ENCODE data around the gene CD320.

The CD320 gene

GRCh38 chr19:8261347-8261746 is 46.8 kb downstream of the CD320 start:
- TF ChIP-seq, protein P1, sequence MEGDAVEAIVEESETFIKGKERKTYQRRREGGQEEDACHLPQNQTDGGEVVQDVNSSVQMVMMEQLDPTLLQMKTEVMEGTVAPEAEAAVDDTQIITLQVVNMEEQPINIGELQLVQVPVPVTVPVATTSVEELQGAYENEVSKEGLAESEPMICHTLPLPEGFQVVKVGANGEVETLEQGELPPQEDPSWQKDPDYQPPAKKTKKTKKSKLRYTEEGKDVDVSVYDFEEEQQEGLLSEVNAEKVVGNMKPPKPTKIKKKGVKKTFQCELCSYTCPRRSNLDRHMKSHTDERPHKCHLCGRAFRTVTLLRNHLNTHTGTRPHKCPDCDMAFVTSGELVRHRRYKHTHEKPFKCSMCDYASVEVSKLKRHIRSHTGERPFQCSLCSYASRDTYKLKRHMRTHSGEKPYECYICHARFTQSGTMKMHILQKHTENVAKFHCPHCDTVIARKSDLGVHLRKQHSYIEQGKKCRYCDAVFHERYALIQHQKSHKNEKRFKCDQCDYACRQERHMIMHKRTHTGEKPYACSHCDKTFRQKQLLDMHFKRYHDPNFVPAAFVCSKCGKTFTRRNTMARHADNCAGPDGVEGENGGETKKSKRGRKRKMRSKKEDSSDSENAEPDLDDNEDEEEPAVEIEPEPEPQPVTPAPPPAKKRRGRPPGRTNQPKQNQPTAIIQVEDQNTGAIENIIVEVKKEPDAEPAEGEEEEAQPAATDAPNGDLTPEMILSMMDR (IDR thresholded peaks at IDR 0.05; ENCODE audit: extremely low read depth, missing control alignments): no peak
- DNase-seq (ENCODE audit: low spot score): no peak

DNA sequence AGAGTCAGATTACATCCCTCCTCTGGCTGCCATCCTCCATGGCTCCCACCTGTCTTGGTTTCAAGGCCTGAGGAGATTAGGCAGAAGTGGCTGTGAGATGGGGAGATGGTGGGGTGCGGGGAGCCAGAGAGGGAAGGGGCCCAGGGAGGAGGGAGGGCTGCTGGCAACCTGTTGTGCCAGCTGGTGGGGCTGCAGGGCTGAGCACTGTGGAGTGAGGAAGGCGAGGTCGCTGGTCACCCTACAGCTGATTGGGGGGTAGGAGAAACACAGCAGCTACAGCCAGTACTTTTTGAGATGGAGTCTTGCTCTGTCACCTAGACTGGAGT is 48.3 kb downstream of the CD320 start:
- TF ChIP-seq, protein P1 (IDR thresholded peaks at IDR 0.05; ENCODE audit: extremely low read depth, missing control alignments): no peak
- DNase-seq (ENCODE audit: low spot score): no peak

DNA sequence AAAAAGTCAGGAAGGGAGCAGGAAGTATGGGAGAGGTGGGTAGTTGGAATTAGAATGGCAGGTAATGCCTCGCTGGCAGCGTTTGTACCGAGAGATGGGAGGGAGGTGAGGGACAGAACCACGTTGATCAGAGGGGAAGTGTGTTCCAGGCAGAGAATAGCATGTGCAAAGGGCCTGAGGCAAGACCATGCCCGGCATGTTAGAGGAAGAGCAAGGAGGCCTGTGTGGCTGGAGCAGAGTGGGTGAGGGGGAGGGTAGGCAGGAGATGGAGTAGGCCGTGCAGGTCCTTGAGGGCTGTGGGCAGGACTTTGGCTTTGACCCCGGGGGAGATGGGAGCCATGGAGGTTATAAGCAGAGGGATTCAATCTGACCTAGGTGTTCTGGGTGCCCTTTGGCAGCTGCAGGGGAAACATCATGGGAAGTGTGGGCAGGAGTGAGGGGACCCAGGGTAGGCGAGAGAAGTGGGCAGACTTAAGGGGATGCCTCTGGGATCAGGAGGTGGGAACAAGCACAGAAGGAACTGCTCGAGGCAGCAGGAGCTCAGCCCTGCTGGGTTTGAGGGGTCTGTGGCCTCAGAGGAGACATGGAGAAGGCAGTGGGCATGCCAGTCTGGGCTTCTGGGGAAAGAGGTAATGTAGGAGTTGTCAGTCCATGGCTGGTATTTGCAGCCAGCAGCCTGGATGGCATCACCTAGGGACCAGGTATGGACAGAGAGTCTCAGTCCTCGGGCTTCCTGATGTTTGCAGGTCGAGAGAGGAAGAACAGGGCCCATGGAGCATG is 48.8 kb downstream of the CD320 start:
- TF ChIP-seq, protein P1 (IDR thresholded peaks at IDR 0.05; ENCODE audit: extremely low read depth, missing control alignments): no peak
- DNase-seq (ENCODE audit: low spot score): no peak

- DNase-seq (ENCODE audit: low spot score): no peak
- TF ChIP-seq, protein P1 (IDR thresholded peaks at IDR 0.05; ENCODE audit: extremely low read depth, missing control alignments): no peak
Measured at GRCh38 chr19:8257052-8257443, 51.1 kb downstream of the CD320 start.

DNA sequence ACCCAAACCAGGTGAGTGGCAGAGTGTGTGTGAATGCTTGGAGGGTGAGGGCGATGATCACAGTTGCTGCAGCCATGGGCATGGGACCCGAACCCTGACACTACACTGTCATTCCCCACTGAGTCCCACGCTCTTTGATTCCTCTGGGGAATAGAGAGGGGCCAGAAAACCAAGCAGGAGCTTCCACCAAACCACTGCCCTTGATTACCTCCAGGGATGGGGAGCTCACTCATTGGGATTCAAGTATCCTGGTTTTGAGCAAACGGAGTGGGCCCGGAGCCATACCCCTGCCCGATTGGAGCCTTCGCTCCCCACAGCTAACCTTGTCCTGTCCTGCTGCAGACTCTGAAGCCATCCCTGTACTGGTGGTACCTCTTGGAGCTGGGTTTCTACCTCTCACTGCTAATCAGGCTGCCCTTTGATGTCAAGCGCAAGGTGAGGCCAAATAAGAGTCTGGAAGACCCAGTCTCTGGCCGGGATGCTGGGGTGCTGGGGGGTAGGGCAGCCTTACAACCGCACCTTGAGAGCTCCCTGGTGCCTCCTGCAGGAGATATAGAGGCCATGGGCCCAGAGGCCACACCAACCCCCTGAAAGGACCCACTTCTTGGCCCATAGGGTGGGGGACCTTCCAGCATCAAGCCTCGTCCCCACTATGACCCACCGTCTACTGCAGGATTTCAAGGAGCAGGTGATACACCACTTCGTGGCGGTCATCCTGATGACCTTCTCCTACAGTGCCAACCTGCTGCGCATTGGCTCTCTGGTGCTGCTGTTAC is 51.7 kb downstream of the CD320 start:
- TF ChIP-seq, protein P1 (IDR thresholded peaks at IDR 0.05; ENCODE audit: extremely low read depth, missing control alignments): no peak
- DNase-seq (ENCODE audit: low spot score): no peak

- no peak for DNase-seq (ENCODE audit: low spot score)
- TF ChIP-seq, protein P1 (IDR thresholded peaks at IDR 0.05; ENCODE audit: extremely low read depth, missing control alignments): no peak
Measured at GRCh38 chr19:8255426-8256125, 52.6 kb downstream of the CD320 start.
